Neuronal stem cell (in vitro differentiated cells): ENCODE results near the gene PCDHB10. TPM values are rescaled to one million over a fixed set of nuclear protein-coding genes. Genes with fewer than 3 reads are reported as not detected.

ENCODE experiments used
- DNase-seq: peaks from one replicate; pipeline ENCODE4 v3.0.0-alpha.2; 2013; ENCODE audit warnings: low spot score
- H2AFZ ChIP-seq: one replicate; pipeline ENCODE4 v1.6.1; 2013; ENCODE audit warnings: mild to moderate bottlenecking, low read length, inconsistent platforms
- H2AK5ac ChIP-seq: 2 replicates; pipeline ENCODE4 v1.6.1; 2013; ENCODE audit warnings: low read depth, mild to moderate bottlenecking, inconsistent platforms, low read length, moderate library complexity, mixed read lengths
- H2BK120ac ChIP-seq: 2 replicates; pipeline ENCODE4 v1.6.1; 2013; ENCODE audit warnings: low read depth, mild to moderate bottlenecking, inconsistent platforms, low read length, moderate library complexity, mixed read lengths
- H2BK12ac ChIP-seq: one replicate; pipeline ENCODE4 v1.6.1; 2013; ENCODE audit warnings: low read length, inconsistent platforms
- H2BK15ac ChIP-seq: 2 replicates; pipeline ENCODE4 v1.6.1; 2013; ENCODE audit warnings: mild to moderate bottlenecking, low read length, inconsistent platforms, mixed read lengths
- H2BK5ac ChIP-seq: one replicate; pipeline ENCODE4 v1.6.1; 2013; ENCODE audit warnings: inconsistent platforms, mild to moderate bottlenecking, low read length, moderate library complexity
- H3K14ac ChIP-seq: one replicate; pipeline ENCODE4 v1.6.1; 2013; ENCODE audit warnings: low read length, inconsistent platforms
- H3K18ac ChIP-seq: 2 replicates; pipeline ENCODE4 v1.6.1; 2013; ENCODE audit warnings: low read length, inconsistent platforms
- H3K23ac ChIP-seq: 2 replicates; pipeline ENCODE4 v1.6.1; 2013; ENCODE audit warnings: low read depth, mild to moderate bottlenecking, mixed read lengths, low read length, inconsistent platforms; ENCODE audit not compliant: poor library complexity
- H3K27ac ChIP-seq: replicated peaks from 3 replicates; pipeline ENCODE4 v1.5.1; 2013; ENCODE audit warnings: low read length, inconsistent platforms
- H3K27me3 ChIP-seq, 3 experiments: 2 replicates each; pipeline ENCODE4 v1.6.1; 2013; ENCODE audit warnings: low read length in 3 of 3, mild to moderate bottlenecking in 2 of 3, inconsistent platforms in 1 of 3, low read depth in 1 of 3, mixed read lengths in 1 of 3, moderate library complexity in 1 of 3; ENCODE audit not compliant: control insufficient read depth in 3 of 3, insufficient read depth in 3 of 3
- H3K36me3 ChIP-seq, 2 donors: replicated peaks in 1 of 2; 2 replicates each; pipeline ENCODE4 v1.6.1; 2013; ENCODE audit warnings: low read length in 2 of 2; ENCODE audit not compliant: control insufficient read depth in 2 of 2, insufficient read depth in 2 of 2
- H3K4ac ChIP-seq: 2 replicates; pipeline ENCODE4 v1.6.1; 2013; ENCODE audit warnings: inconsistent platforms, mild to moderate bottlenecking, low read length, moderate library complexity
- H3K4me1 ChIP-seq, 2 donors: 1 replicate in 1 of 2; 2 replicates in 1 of 2; pipeline ENCODE4 v1.6.1; 2013; ENCODE audit warnings: low read length in 2 of 2, low read depth in 1 of 2; ENCODE audit not compliant: control insufficient read depth in 2 of 2, insufficient read depth in 1 of 2
- H3K4me2 ChIP-seq: one replicate; pipeline ENCODE4 v1.6.1; 2013; ENCODE audit warnings: mild to moderate bottlenecking, low read length, inconsistent platforms; ENCODE audit not compliant: insufficient read depth, poor library complexity, severe bottlenecking
- H3K4me3 ChIP-seq, 2 donors: 2 replicates each; pipeline ENCODE4 v1.5.1; 2013; ENCODE audit warnings: low read length in 2 of 2, mild to moderate bottlenecking in 2 of 2, inconsistent platforms in 1 of 2, moderate library complexity in 1 of 2
- H3K79me1 ChIP-seq: one replicate; pipeline ENCODE4 v1.6.1; 2013; ENCODE audit warnings: low read depth, mild to moderate bottlenecking, inconsistent platforms, low read length, moderate library complexity
- H3K9ac ChIP-seq: one replicate; pipeline ENCODE4 v1.6.1; 2013; ENCODE audit warnings: mild to moderate bottlenecking, low read depth, low read length, inconsistent platforms; ENCODE audit not compliant: poor library complexity
- H3K9me3 ChIP-seq, 2 donors: replicated peaks in 1 of 2; 2 replicates each; pipeline versions ENCODE3 to v1.6.1; 2013; ENCODE audit warnings: low read length in 2 of 2, mild to moderate bottlenecking in 2 of 2, inconsistent platforms in 1 of 2, low read depth in 1 of 2, mixed read lengths in 1 of 2, moderate library complexity in 1 of 2; ENCODE audit not compliant: control insufficient read depth in 2 of 2, insufficient read depth in 1 of 2
- H4K8ac ChIP-seq: one replicate; pipeline ENCODE4 v1.6.1; 2013; ENCODE audit warnings: low read depth, mild to moderate bottlenecking, inconsistent platforms, low read length, moderate library complexity
- H4K91ac ChIP-seq: one replicate; pipeline ENCODE4 v1.6.1; 2013; ENCODE audit warnings: low read length, low read depth, mild to moderate bottlenecking, inconsistent platforms; ENCODE audit not compliant: poor library complexity
- WGBS, 2 donors: extraction: QIAGEN DNeasy Blood & Tissue Kit; methylation state at CpG; one replicate each; pipeline ENCODE4 v1.1.7; 2013; ENCODE audit warnings: missing lambda C conversion rate in 2 of 2, mixed read lengths in 1 of 2; ENCODE audit not compliant: insufficient read length in 2 of 2, insufficient replicate concordance in 1 of 2; ENCODE audit errors: extremely low coverage in 2 of 2; 5-methylcytosine and 5-hydroxymethylcytosine counted together
- polyA plus RNA-seq, 2 experiments: library from polyadenylated mRNA; stranded (reverse); fragments of 200-250 nt; gene quantifications; one replicate each; pipeline ENCODE4 v1.2.3, GENCODE V29; 2013

Gene PCDHB10
- polyA plus RNA-seq (2013, experiment 1 of 2) = 7.5 TPM
- 7.3 TPM for polyA plus RNA-seq (2013, experiment 2 of 2)

- H4K8ac ChIP-seq = no peak within 1 kb of the TSS
- no peak within 1 kb of the TSS for H3K4ac ChIP-seq
- H3K4me2 ChIP-seq = no peak within 1 kb of the TSS
- peaks cover 3 to 36% of the 10 kb centered on the region in 2 donors for H3K9me3 ChIP-seq
- no peaks in the 10 kb centered on the region for H3K79me1 ChIP-seq
- H2BK12ac ChIP-seq = no peak within 1 kb of the TSS
- H3K18ac ChIP-seq = no peak within 1 kb of the TSS
- no peak within 1 kb of the TSS for H4K91ac ChIP-seq
- H3K36me3 ChIP-seq = no peaks in the 10 kb centered on the region
- H3K27ac ChIP-seq = no peak within 1 kb of the TSS
- peak within 1 kb of the TSS; percentile 40 to 41 for H3K4me3 ChIP-seq
- no peak within 1 kb of the TSS for H2BK5ac ChIP-seq
- no peak within 1 kb of the TSS for H3K23ac ChIP-seq
- no peak within 1 kb of the TSS for H2AK5ac ChIP-seq
- peak within 1 kb of the TSS; percentile 78 for H2AFZ ChIP-seq
- H3K27me3 ChIP-seq = no peaks in the 10 kb centered on the region
- H2BK15ac ChIP-seq = no peak within 1 kb of the TSS
- H3K9ac ChIP-seq = no peak within 1 kb of the TSS
- peak; percentile 51 for DNase-seq
- WGBS, 2 donors = no CpG with 5 or more reads among the region's 10 CpGs
- H2BK120ac ChIP-seq = no peak within 1 kb of the TSS
- H3K14ac ChIP-seq = no peak within 1 kb of the TSS
- H3K4me1 ChIP-seq = no peaks in the 10 kb centered on the region
Measured at GRCh38 chr5:141192110-141192725, at the start of gene PCDHB10. PCDHB10 (plus strand) TSS chr5:141192353; CDS start chr5:141192553, 200 bp downstream.

DNA sequence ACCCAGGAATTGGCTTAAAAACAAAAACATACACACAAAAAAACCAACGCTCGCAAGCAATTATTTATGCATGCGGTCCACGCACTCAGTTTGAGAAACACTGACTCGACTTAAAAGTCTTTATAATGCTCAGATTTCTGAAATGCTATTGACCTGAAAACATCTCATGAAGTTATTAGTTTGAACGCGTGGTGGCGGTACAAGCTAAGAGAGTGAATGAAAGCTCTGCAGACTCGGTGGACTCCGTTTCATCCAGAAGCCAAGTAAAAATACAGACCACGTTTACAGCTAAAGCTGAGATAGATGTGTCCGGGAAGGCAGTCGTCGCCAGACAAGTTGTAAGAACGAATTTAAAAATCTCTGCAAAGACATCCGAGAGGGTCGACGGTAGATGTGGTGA is 42.3 kb upstream of the PCDHB10 start, which contains the start of gene PCDHB6:
Gene PCDHB6, plus strand, starts transcription at position 246 of the 400 bp plus-strand sequence. CDS start 201 bp downstream, outside the sequence.
- H3K4me3 ChIP-seq = no peak within 1 kb of the TSS
- H2BK15ac ChIP-seq = no peak within 1 kb of the TSS
- H2BK12ac ChIP-seq = no peak within 1 kb of the TSS
- H3K14ac ChIP-seq = no peak within 1 kb of the TSS
- no peak within 1 kb of the TSS for H3K27ac ChIP-seq
- no peak within 1 kb of the TSS for H4K91ac ChIP-seq
- no CpG with 5 or more reads among the region's 18 CpGs for WGBS, 2 donors
- no peak within 1 kb of the TSS for H3K23ac ChIP-seq
- no peak within 1 kb of the TSS for H2AFZ ChIP-seq
- no peak for DNase-seq
- no peak within 1 kb of the TSS for H2AK5ac ChIP-seq
- H3K9ac ChIP-seq = no peak within 1 kb of the TSS
- no peak within 1 kb of the TSS for H2BK120ac ChIP-seq
- no peaks in the 10 kb centered on the region for H3K79me1 ChIP-seq
- H3K4me2 ChIP-seq = no peak within 1 kb of the TSS
- H2BK5ac ChIP-seq = no peak within 1 kb of the TSS
- H3K27me3 ChIP-seq = no peaks in the 10 kb centered on the region
- H3K4me1 ChIP-seq = no peaks in the 10 kb centered on the region
- H3K18ac ChIP-seq = no peak within 1 kb of the TSS
- no peaks in the 10 kb centered on the region for H3K36me3 ChIP-seq
- no peak within 1 kb of the TSS for H3K4ac ChIP-seq
- no peak within 1 kb of the TSS for H4K8ac ChIP-seq
- H3K9me3 ChIP-seq = peaks cover 8 to 9% of the 10 kb centered on the region in 2 donors

DNA sequence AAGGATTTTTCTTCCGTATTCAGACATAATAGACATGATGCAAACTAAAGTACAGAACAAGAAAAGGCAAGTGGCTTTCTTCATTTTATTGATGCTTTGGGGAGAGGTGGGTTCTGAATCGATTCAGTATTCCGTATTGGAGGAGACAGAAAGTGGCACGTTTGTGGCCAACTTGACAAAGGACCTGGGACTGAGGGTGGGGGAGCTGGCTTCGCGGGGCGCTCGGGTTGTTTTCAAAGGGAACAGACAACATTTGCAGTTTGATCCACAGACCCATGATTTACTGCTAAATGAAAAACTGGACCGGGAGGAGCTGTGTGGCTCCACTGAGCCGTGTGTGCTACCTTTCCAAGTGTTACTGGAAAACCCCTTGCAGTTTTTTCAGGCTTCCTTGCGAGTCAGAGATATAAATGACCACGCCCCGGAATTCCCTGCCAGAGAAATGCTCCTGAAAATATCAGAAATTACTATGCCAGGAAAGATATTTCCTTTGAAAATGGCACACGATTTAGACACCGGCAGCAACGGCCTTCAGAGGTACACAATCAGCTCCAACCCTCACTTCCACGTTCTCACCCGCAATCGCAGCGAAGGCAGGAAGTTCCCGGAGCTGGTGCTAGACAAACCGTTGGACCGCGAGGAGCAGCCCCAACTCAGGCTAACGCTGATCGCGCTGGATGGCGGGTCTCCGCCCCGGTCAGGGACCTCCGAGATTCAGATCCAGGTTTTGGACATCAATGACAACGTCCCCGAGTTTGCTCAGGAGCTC is 41.7 kb upstream of the PCDHB10 start:
- Histone ChIP-seq H2AFZ (no peak overlapping the region), H2BK120ac (no peak overlapping the region)

DNA sequence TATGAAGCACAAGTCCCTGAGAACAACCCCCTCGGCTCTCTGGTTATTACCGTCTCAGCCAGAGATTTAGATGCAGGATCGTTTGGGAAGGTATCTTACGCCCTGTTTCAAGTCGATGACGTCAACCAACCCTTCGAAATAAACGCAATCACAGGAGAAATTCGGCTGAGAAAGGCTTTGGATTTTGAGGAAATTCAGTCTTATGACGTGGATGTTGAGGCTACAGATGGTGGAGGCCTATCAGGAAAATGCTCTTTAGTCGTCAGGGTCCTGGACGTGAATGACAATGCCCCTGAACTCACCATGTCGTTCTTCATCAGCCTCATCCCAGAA is 41.2 kb upstream of the PCDHB10 start:
- H2BK12ac ChIP-seq = no peak overlapping the region
- H3K4me3 ChIP-seq = no peak overlapping the region
- no CpG with 5 or more reads among the region's 13 CpGs for WGBS, 2 donors
- H3K27ac ChIP-seq = no peak overlapping the region
- no peak overlapping the region for H2BK5ac ChIP-seq
- H4K8ac ChIP-seq = no peak overlapping the region
- no peak overlapping the region for H3K4ac ChIP-seq
- no peak overlapping the region for H3K9ac ChIP-seq
- no peak for DNase-seq
- no peaks in the 10 kb centered on the region for H3K79me1 ChIP-seq
- no peaks in the 10 kb centered on the region for H3K4me1 ChIP-seq
- H3K4me2 ChIP-seq = no peak overlapping the region
- no peak overlapping the region for H2BK120ac ChIP-seq
- no peak overlapping the region for H2AK5ac ChIP-seq
- H3K27me3 ChIP-seq = no peaks in the 10 kb centered on the region
- H4K91ac ChIP-seq = no peak overlapping the region
- H3K23ac ChIP-seq = no peak overlapping the region
- H3K36me3 ChIP-seq = no peaks in the 10 kb centered on the region
- H3K14ac ChIP-seq = no peak overlapping the region
- no peak overlapping the region for H2AFZ ChIP-seq
- peaks cover 8 to 11% of the 10 kb centered on the region in 2 donors for H3K9me3 ChIP-seq
- H2BK15ac ChIP-seq = no peak overlapping the region
- H3K18ac ChIP-seq = no peak overlapping the region

More for the DNA sequence above, 41.7 kb upstream of the PCDHB10 start:
- no peak overlapping the region for H3K4ac ChIP-seq
- no peak overlapping the region for H2BK12ac ChIP-seq
- no peak overlapping the region for H3K18ac ChIP-seq
- no peak overlapping the region for H2BK5ac ChIP-seq
- no peaks in the 10 kb centered on the region for H3K4me1 ChIP-seq
- H3K23ac ChIP-seq = no peak overlapping the region
- no peaks in the 10 kb centered on the region for H3K27me3 ChIP-seq
- no peak overlapping the region for H2AK5ac ChIP-seq
- peaks cover 8 to 9% of the 10 kb centered on the region in 2 donors for H3K9me3 ChIP-seq
- H3K36me3 ChIP-seq = no peaks in the 10 kb centered on the region
- no peak overlapping the region for H3K14ac ChIP-seq
- H3K4me2 ChIP-seq = no peak overlapping the region
- WGBS, 2 donors = no CpG with 5 or more reads among the region's 33 CpGs
- H3K27ac ChIP-seq = no peak overlapping the region
- no peak for DNase-seq
- no peaks in the 10 kb centered on the region for H3K79me1 ChIP-seq
- H3K4me3 ChIP-seq = no peak overlapping the region
- H3K9ac ChIP-seq = no peak overlapping the region
- H2BK15ac ChIP-seq = no peak overlapping the region
- no peak overlapping the region for H4K8ac ChIP-seq
- H4K91ac ChIP-seq = no peak overlapping the region
